OCI-M2 (cell line): ENCODE results near the gene MIF.
"Not testable (repeated sequence)": the region's sequence is repeated elsewhere in the genome, so short reads cannot be mapped to it uniquely, and the experiment has no call there.

ENCODE experiments used
- DNase-seq: peaks from one replicate; lab custom pipeline; 2025; ENCODE audit not compliant: unreplicated experiment; lab: John Stamatoyannopoulos, UW

MIF gene

GRCh38 chr22:23900227-23900626, 6.0 kb downstream of the MIF start:
- DNase-seq: not testable (repeated sequence)

GRCh38 chr22:23901600-23901999, 7.4 kb downstream of the MIF start:
- no peak for DNase-seq

GRCh38 chr22:23903328-23903971, 9.3 kb downstream of the MIF start:
- no peak for DNase-seq

- DNase-seq: no peak
Measured at GRCh38 chr22:23904573-23905254, 10.5 kb downstream of the MIF start.

- no peak for DNase-seq
Measured at GRCh38 chr22:23906641-23907040, 12.5 kb downstream of the MIF start.

GRCh38 chr22:23907423-23907822, 13.2 kb downstream of the MIF start:
- DNase-seq: not testable (repeated sequence)

GRCh38 chr22:23908587-23909205, 14.5 kb downstream of the MIF start:
- DNase-seq: no peak

GRCh38 chr22:23909296-23909898, 15.2 kb downstream of the MIF start:
- no peak for DNase-seq

GRCh38 chr22:23910496-23911190, 16.5 kb downstream of the MIF start:
- DNase-seq: no peak

- DNase-seq: no peak
Measured at GRCh38 chr22:23911318-23911980, 17.3 kb downstream of the MIF start.

- no peak for DNase-seq
Measured at GRCh38 chr22:23912293-23912903, 18.2 kb downstream of the MIF start.

GRCh38 chr22:23913306-23913660, 19.1 kb downstream of the MIF start:
- DNase-seq: no peak

- DNase-seq: peak; percentile 81
Measured at GRCh38 chr22:23913661-23914353, 19.6 kb downstream of the MIF start.

- no peak for DNase-seq
Measured at GRCh38 chr22:23915290-23915689, 21.1 kb downstream of the MIF start.

- not testable (repeated sequence) for DNase-seq
Measured at GRCh38 chr22:23920267-23920611, 26.1 kb downstream of the MIF start.

GRCh38 chr22:23921586-23922201, 27.5 kb downstream of the MIF start:
- not testable (repeated sequence) for DNase-seq

- no peak for DNase-seq
Measured at GRCh38 chr22:23922921-23923320, 28.7 kb downstream of the MIF start.

- DNase-seq: no peak
Measured at GRCh38 chr22:23925020-23925606, 30.9 kb downstream of the MIF start.

GRCh38 chr22:23926561-23926960, 32.4 kb downstream of the MIF start:
- DNase-seq: no peak
